SK-N-SH (cell line): ENCODE results near the gene USH1C. TPM values are rescaled to one million over a fixed set of nuclear protein-coding genes. Genes with fewer than 3 reads are reported as not detected.

Source experiments
- CTCF ChIA-PET: fragments of 300-600, 350-600 bp; formaldehyde crosslinking; extraction: SDS; loops from one replicate; lab custom pipeline; 2021; lab: Yijun Ruan, JAX
- POLR2A ChIA-PET: fragments of 350-600 bp; sonication (Branson Sonifier 250); formaldehyde crosslinking; extraction: SDS; loops from one replicate; lab custom pipeline; 2020; ENCODE audit warnings: antibody characterized with exemption, inconsistent platforms; lab: Yijun Ruan, JAX
- DNase-seq: peaks from one replicate; pipeline ENCODE4 v3.0.0; 2012
- H2AFZ ChIP-seq: fragments of 200-600 bp; sonication (generic); 2 replicates; pipeline ENCODE4 v1.8.1; 2016; ENCODE audit warnings: antibody characterized with exemption, mild to moderate bottlenecking, low read depth
- H3F3A ChIP-seq: fragments of 200-600 bp; sonication (generic); replicated peaks from 2 replicates; pipeline ENCODE3; 2016; ENCODE audit warnings: antibody characterized with exemption, mild to moderate bottlenecking; ENCODE audit not compliant: insufficient read depth
- H3K27ac ChIP-seq, 2 experiments: fragments of 200-500 bp in 1 of 2; fragments of 200-600 bp in 1 of 2; sonication (Bioruptor generic) in 1 of 2; sonication (generic), shearing (Covaris generic) in 1 of 2; 2 replicates each; pipeline versions ENCODE4 v1.5.1 to v1.6.1; 2014 to 2016; ENCODE audit warnings: low read depth in 2 of 2, inconsistent platforms in 1 of 2, low read length in 1 of 2, mild to moderate bottlenecking in 1 of 2, mixed read lengths in 1 of 2
- H3K27me3 ChIP-seq: fragments of 200-600 bp; sonication (generic), shearing (Covaris generic); 2 replicates; pipeline ENCODE4 v1.6.1; 2016; ENCODE audit warnings: mixed run types; ENCODE audit not compliant: insufficient read depth
- H3K36me3 ChIP-seq, 2 experiments: fragments of 200-500 bp in 1 of 2; fragments of 200-600 bp in 1 of 2; sonication (Bioruptor generic) in 1 of 2; sonication (generic) in 1 of 2; replicated peaks in 1 of 2; 2 replicates each; pipeline versions ENCODE3 to v1.5.1; 2014 to 2016; ENCODE audit warnings: low read length in 1 of 2, mild to moderate bottlenecking in 1 of 2; ENCODE audit not compliant: insufficient read depth in 2 of 2, control insufficient read depth in 1 of 2
- H3K4me1 ChIP-seq, 2 experiments: fragments of 200-500 bp in 1 of 2; fragments of 200-600 bp in 1 of 2; sonication (Bioruptor generic) in 1 of 2; sonication (generic), shearing (Covaris generic) in 1 of 2; 2 replicates each; pipeline versions ENCODE4 v1.5.1 to v1.6.1; 2014 to 2016; ENCODE audit warnings: low read depth in 1 of 2, low read length in 1 of 2, mixed run types in 1 of 2; ENCODE audit not compliant: insufficient read depth in 2 of 2, control insufficient read depth in 1 of 2
- H3K4me2 ChIP-seq: fragments of 200-600 bp; sonication (generic), shearing (Covaris generic); 2 replicates; pipeline ENCODE4 v1.6.1; 2017; ENCODE audit warnings: mixed run types
- H3K4me3 ChIP-seq, 2 experiments: fragments of 200-500 bp in 1 of 2; fragments of 200-600 bp in 1 of 2; sonication (Bioruptor generic) in 1 of 2; sonication (generic), shearing (Covaris generic) in 1 of 2; 2 replicates each; pipeline versions ENCODE4 v1.5.1 to v1.8.1; 2014 to 2016; ENCODE audit warnings: low read depth in 2 of 2, inconsistent platforms in 1 of 2, low read length in 1 of 2, mild to moderate bottlenecking in 1 of 2, mixed read lengths in 1 of 2, moderate library complexity in 1 of 2
- H3K79me2 ChIP-seq: fragments of 200-600 bp; sonication (generic); 2 replicates; pipeline ENCODE4 v1.8.1; 2017; ENCODE audit warnings: mild to moderate bottlenecking; ENCODE audit not compliant: insufficient read depth
- H3K9ac ChIP-seq: fragments of 200-600 bp; sonication (generic); 2 replicates; pipeline ENCODE4 v1.6.1; 2017; ENCODE audit warnings: mixed run types
- H3K9me2 ChIP-seq: fragments of 200-600 bp; sonication (generic); 2 replicates; pipeline ENCODE4 v1.6.1; 2017; ENCODE audit warnings: mixed run types
- H3K9me3 ChIP-seq: fragments of 200-600 bp; sonication (generic); 2 replicates; pipeline ENCODE4 v1.6.1; 2017; ENCODE audit warnings: mixed run types, mild to moderate bottlenecking, moderate library complexity
- H4K20me1 ChIP-seq: fragments of 200-600 bp; sonication (generic); 2 replicates; pipeline ENCODE4 v1.6.1; 2017; ENCODE audit warnings: mild to moderate bottlenecking, mixed run types; ENCODE audit not compliant: insufficient read depth
- FOSL2 ChIP-seq: IDR thresholded peaks from 2 replicates; pipeline ENCODE4 v1.4.0; 2012; ENCODE audit warnings: low read depth, mild to moderate bottlenecking, moderate library complexity, borderline replicate concordance
- MXI1 ChIP-seq: IDR thresholded peaks from 2 replicates; pipeline ENCODE4 v1.6.1; 2012; ENCODE audit warnings: mild to moderate bottlenecking, low read depth, low read length, improper control_type of control experiment
- NRF1 ChIP-seq: IDR thresholded peaks from 2 replicates; pipeline ENCODE4 v1.6.1; 2012; ENCODE audit warnings: low read depth, mild to moderate bottlenecking, low read length
- SMC3 ChIP-seq: IDR thresholded peaks from 2 replicates; pipeline ENCODE4 v1.6.1; 2012; ENCODE audit warnings: low read depth, low read length, improper control_type of control experiment
- YY1 ChIP-seq: IDR thresholded peaks from 2 replicates; pipeline ENCODE4 v1.4.0; 2012; ENCODE audit warnings: low read depth, mild to moderate bottlenecking
- WGBS: methylation state at CpG from one replicate; pipeline ENCODE4 v1.1.6; 2017; ENCODE audit warnings: low lambda C conversion rate; 5-methylcytosine and 5-hydroxymethylcytosine counted together
- polyA plus RNA-seq, 3 experiments: library from polyadenylated mRNA; depleted of rRNA; stranded (reverse); fragments of >200 nt; gene quantifications; 2 replicates each; pipeline ENCODE4 v1.2.3, GENCODE V29; 2012
- TF ChIP-seq, protein P1 (sequence below): IDR thresholded peaks from 2 replicates; pipeline ENCODE4 v1.6.1; 2012; ENCODE audit warnings: mild to moderate bottlenecking, low read depth, low read length, moderate library complexity
- TF ChIP-seq, protein P2 (sequence below): IDR thresholded peaks from 2 replicates; pipeline ENCODE4 v1.4.0; 2012; ENCODE audit warnings: low read depth

USH1C gene
- polyA plus RNA-seq, 1 of the 3 experiments (the other 2 are of a cell fraction), result not detected

DNA sequence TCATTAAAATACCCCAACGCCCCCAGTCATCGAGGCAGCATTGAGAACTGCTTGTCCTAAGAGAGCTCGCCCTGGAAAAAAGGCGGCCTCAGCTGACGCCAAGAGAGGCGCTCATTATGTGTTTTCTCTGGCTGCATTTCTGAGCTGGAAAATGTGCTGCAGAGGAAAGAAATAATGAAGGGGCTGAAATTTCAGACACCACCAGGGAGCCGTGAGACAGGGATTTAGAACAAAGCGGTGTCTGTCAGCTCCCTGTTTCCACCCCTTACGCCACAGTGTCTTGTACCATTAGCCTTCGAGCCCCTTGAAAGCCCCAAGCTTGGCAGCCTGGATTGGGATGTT, 14.4 kb downstream of the USH1C start:
- WGBS, result 84% methylated on average over 10 of the region's 10 CpGs
- no peak overlapping the region for H3K9ac ChIP-seq
- ChIA-PET POLR2A (no interaction called here), CTCF (interaction anchor here (1.3 to 45.6 kb wide), 6 partner anchors 13 to 449 kb away, joined by 3 to 1101 read pairs (median 24); partner anchors contain the start of genes KCNJ11 and USH1C)
- H2AFZ ChIP-seq, result no peak overlapping the region
- TF ChIP-seq, protein P1, sequence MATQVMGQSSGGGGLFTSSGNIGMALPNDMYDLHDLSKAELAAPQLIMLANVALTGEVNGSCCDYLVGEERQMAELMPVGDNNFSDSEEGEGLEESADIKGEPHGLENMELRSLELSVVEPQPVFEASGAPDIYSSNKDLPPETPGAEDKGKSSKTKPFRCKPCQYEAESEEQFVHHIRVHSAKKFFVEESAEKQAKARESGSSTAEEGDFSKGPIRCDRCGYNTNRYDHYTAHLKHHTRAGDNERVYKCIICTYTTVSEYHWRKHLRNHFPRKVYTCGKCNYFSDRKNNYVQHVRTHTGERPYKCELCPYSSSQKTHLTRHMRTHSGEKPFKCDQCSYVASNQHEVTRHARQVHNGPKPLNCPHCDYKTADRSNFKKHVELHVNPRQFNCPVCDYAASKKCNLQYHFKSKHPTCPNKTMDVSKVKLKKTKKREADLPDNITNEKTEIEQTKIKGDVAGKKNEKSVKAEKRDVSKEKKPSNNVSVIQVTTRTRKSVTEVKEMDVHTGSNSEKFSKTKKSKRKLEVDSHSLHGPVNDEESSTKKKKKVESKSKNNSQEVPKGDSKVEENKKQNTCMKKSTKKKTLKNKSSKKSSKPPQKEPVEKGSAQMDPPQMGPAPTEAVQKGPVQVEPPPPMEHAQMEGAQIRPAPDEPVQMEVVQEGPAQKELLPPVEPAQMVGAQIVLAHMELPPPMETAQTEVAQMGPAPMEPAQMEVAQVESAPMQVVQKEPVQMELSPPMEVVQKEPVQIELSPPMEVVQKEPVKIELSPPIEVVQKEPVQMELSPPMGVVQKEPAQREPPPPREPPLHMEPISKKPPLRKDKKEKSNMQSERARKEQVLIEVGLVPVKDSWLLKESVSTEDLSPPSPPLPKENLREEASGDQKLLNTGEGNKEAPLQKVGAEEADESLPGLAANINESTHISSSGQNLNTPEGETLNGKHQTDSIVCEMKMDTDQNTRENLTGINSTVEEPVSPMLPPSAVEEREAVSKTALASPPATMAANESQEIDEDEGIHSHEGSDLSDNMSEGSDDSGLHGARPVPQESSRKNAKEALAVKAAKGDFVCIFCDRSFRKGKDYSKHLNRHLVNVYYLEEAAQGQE, result no peak
- TF ChIP-seq MXI1 (no peak), NRF1 (no peak), FOSL2 (no peak)
- peaks cover 0 to 11% of the 10 kb centered on the region in 2 experiments; a peak in 1 of 4 replicates for H3K4me1 ChIP-seq
- DNase-seq, result no peak
- no peak overlapping the region for H3K27ac ChIP-seq
- no peaks in the 10 kb centered on the region for H3K9me2 ChIP-seq
- H4K20me1 ChIP-seq, result no peaks in the 10 kb centered on the region
- no peaks in the 10 kb centered on the region for H3K36me3 ChIP-seq
- H3K4me3 ChIP-seq, result no peak overlapping the region
- H3K79me2 ChIP-seq, result no peaks in the 10 kb centered on the region
- no peaks in the 10 kb centered on the region for H3K9me3 ChIP-seq
- H3K4me2 ChIP-seq, result no peak overlapping the region
- H3K27me3 ChIP-seq, result peaks cover 4% of the 10 kb centered on the region; the same call in 1 of the 2 replicates
- no peaks in the 10 kb centered on the region for H3F3A ChIP-seq

DNA sequence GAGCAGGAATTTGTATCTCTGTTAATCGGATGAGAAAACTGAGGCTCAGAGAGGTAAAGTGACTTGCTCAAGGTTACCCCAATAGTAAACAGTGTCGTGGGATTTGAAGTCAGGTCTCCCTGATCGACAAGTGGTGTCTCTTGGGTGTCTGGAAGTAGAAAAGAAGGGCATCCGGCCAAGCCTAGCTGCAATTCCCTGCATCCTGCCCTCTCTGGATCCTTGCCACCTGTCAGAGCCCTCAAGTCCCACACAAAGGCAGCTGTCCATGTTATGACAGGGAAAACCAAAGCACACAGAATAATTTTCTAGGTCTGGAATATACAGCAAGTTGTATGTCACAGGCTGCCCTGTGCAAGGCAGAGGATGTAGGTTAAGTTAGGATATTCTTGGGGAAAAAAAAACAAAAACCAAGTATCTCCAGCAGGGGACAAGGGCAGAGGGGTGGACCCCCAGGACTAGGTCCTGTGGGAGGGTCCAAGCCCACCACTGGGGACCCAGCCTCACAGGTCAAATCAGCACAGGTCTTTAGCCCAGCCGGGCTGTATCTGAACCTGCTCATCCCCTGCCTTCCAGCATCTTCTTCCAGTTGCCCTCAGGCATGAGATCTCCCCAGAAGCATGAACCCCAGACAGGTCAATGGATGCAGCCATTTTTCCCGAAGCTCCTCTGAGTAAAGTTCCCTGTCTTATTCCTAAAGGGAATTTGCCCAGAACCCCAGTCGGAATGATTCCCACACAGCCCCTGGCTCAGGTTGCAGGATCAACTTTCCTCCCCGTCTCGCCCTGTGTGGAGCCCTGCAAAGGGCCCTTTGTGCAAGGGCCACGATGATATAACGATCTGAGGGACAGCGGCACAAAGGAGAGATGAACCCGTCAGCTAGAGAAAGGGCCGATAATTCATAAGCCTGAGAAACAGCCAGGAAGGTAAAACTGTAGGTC, 15.0 kb downstream of the USH1C start:
- Histone ChIP-seq H3K9me3 (no peaks in the 10 kb centered on the region), H3K9ac (no peak overlapping the region), H3K27ac (no peak overlapping the region), H4K20me1 (no peaks in the 10 kb centered on the region), H3K4me3 (no peak overlapping the region), H3K79me2 (no peaks in the 10 kb centered on the region), H2AFZ (no peak overlapping the region), H3K27me3 (peaks cover 4% of the 10 kb centered on the region; the same call in 1 of the 2 replicates), H3K4me2 (no peak overlapping the region), H3F3A (no peaks in the 10 kb centered on the region), H3K9me2 (no peaks in the 10 kb centered on the region), H3K36me3 (no peaks in the 10 kb centered on the region), H3K4me1 (peaks cover 0 to 11% of the 10 kb centered on the region in 2 experiments; a peak in 1 of 4 replicates)
- no peak for DNase-seq
- ChIA-PET CTCF (interaction anchor here (0.7 to 45.6 kb wide), 13 partner anchors 14 to 450 kb away, joined by 3 to 1101 read pairs (median 7); partner anchors contain the start of genes KCNJ11, OTOG and USH1C), POLR2A (no interaction called here)
- TF ChIP-seq, protein P2, sequence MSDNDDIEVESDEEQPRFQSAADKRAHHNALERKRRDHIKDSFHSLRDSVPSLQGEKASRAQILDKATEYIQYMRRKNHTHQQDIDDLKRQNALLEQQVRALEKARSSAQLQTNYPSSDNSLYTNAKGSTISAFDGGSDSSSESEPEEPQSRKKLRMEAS, result no peak
- TF ChIP-seq SMC3 (no peak), YY1 (no peak)
- WGBS, result 64% methylated on average over 14 of the region's 14 CpGs
